K562 (cell line): ENCODE measurements around the gene LNX2. TPM values are rescaled to one million over a fixed set of nuclear protein-coding genes. Genes with fewer than 3 reads are reported as not detected.

ENCODE experiments used
- DNMT1 ChIP-seq: fragments of 450-650 bp; IDR thresholded peaks from 2 replicates; pipeline ENCODE4 v1.6.1; 2016; ENCODE audit warnings: antibody characterized with exemption, mild to moderate bottlenecking
- LARP7 ChIP-seq: fragments of 450-650 bp; IDR thresholded peaks from 2 replicates; pipeline ENCODE4 v1.6.1; 2016
- PTRF ChIP-seq: fragments of 450-650 bp; IDR thresholded peaks from 2 replicates; pipeline ENCODE4 v1.6.1; 2016; ENCODE audit warnings: mild to moderate bottlenecking, missing genetic modification characterization, missing compliant biosample characterization
- THRAP3 ChIP-seq: fragments of 450-650 bp; IDR thresholded peaks from 2 replicates; pipeline ENCODE4 v1.6.1; 2016; ENCODE audit warnings: mild to moderate bottlenecking, inconsistent platforms, borderline replicate concordance
- ZNF24 ChIP-seq: fragments of 450-650 bp; IDR thresholded peaks from 2 replicates; pipeline ENCODE4 v1.6.1; 2016
- ZNF830 ChIP-seq: fragments of 250-450 bp; sonication (Bioruptor Pico); IDR thresholded peaks from 2 replicates; pipeline ENCODE4 v1.5.0; 2021; ENCODE audit warnings: mild to moderate bottlenecking
- polyA plus RNA-seq, 8 experiments: library from polyadenylated mRNA; depleted of rRNA in 4 of 8; stranded (reverse) in 5 of 8; unstranded in 3 of 8; fragments of >200 nt; fragmentation: Nextera tagmentation in 2 of 8; fragmentation: Illumina TruSeq in 1 of 8; extraction: Ambion mirVana in 2 of 8; extraction: Trizol in 1 of 8; gene quantifications; 2 replicates each; pipeline versions ENCODE4 v1.2.1 to v1.2.3, GENCODE V29; 2011 to 2014; ENCODE audit warnings: inconsistent platforms in 1 of 8, missing spikeins in 1 of 8
- total RNA-seq, 7 experiments: library from RNA; depleted of rRNA in 6 of 7; stranded (reverse); fragments of >200 nt in 6 of 7; fragmentation: Illumina TruSeq in 2 of 7; extraction: Trizol in 2 of 7; gene quantifications; 2 replicates each; pipeline versions ENCODE4 v1.2.1 to v1.2.3, GENCODE V29; 2011 to 2021; ENCODE audit warnings: low replicate concordance in 1 of 7
- TF ChIP-seq, protein P1 (sequence below): fragments of 200-600 bp; sonication (generic); IDR thresholded peaks from one replicate; pipeline ENCODE4 v1.6.1; 2012; ENCODE audit warnings: mild to moderate bottlenecking, low read depth, low read length, inconsistent platforms
- TF ChIP-seq, protein P2 (sequence below): fragments of 250-450 bp; sonication (Bioruptor Pico); IDR thresholded peaks from 2 replicates; pipeline ENCODE4 v1.4.0; 2020; ENCODE audit warnings: mild to moderate bottlenecking, moderate library complexity
- TF ChIP-seq, protein P3 (sequence below): fragments of 250-450 bp; sonication (Bioruptor Pico); IDR thresholded peaks from 2 replicates; pipeline ENCODE4 v1.8.0; 2022; ENCODE audit warnings: inconsistent platforms

Gene LNX2
- total and polyA plus RNA-seq, 9 of the 15 experiments (the other 6 are each of a cell fraction or from before 2014, with no cell fraction given): 1.5 to 5.5 (median 4.0) TPM

DNA sequence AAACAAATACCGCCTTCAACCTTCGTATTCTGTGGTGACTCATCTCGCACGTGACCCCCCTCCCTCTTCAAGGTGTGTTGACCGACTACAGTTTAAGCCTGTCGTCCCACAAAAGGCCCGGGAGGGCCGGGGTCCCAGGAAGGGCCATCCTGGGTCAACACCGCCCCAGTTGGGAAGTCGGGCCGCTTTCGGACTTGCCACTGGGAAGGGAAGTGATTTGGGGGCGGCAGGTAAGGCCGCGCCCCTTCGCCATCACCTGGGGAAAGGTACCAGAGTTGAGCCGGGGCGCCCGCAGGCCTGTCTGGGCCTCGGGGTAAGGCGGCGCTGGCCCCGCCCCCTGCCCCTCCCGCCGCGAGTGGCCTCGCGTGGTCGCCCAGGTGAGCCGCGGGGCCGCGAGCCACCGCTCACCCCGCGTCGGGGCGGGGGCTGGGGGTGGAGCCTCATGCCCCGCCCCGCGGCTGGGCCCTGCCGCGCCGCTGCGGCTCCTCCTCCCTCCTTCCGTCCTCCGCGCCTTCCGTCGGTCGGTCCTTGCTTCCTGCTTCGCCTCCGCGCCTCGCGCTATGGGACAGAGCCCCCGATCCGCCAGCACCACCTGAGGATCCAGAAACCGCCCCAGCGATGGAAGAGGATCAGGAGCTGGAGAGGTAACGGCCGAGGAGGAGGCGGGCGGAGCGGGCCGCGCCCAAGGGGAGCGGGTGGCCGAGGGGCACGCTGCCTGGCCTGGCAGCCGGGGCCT lies 1.2 kb upstream of the LNX2 start, which contains the start of gene POLR1D (continued):
- TF ChIP-seq, protein P1, sequence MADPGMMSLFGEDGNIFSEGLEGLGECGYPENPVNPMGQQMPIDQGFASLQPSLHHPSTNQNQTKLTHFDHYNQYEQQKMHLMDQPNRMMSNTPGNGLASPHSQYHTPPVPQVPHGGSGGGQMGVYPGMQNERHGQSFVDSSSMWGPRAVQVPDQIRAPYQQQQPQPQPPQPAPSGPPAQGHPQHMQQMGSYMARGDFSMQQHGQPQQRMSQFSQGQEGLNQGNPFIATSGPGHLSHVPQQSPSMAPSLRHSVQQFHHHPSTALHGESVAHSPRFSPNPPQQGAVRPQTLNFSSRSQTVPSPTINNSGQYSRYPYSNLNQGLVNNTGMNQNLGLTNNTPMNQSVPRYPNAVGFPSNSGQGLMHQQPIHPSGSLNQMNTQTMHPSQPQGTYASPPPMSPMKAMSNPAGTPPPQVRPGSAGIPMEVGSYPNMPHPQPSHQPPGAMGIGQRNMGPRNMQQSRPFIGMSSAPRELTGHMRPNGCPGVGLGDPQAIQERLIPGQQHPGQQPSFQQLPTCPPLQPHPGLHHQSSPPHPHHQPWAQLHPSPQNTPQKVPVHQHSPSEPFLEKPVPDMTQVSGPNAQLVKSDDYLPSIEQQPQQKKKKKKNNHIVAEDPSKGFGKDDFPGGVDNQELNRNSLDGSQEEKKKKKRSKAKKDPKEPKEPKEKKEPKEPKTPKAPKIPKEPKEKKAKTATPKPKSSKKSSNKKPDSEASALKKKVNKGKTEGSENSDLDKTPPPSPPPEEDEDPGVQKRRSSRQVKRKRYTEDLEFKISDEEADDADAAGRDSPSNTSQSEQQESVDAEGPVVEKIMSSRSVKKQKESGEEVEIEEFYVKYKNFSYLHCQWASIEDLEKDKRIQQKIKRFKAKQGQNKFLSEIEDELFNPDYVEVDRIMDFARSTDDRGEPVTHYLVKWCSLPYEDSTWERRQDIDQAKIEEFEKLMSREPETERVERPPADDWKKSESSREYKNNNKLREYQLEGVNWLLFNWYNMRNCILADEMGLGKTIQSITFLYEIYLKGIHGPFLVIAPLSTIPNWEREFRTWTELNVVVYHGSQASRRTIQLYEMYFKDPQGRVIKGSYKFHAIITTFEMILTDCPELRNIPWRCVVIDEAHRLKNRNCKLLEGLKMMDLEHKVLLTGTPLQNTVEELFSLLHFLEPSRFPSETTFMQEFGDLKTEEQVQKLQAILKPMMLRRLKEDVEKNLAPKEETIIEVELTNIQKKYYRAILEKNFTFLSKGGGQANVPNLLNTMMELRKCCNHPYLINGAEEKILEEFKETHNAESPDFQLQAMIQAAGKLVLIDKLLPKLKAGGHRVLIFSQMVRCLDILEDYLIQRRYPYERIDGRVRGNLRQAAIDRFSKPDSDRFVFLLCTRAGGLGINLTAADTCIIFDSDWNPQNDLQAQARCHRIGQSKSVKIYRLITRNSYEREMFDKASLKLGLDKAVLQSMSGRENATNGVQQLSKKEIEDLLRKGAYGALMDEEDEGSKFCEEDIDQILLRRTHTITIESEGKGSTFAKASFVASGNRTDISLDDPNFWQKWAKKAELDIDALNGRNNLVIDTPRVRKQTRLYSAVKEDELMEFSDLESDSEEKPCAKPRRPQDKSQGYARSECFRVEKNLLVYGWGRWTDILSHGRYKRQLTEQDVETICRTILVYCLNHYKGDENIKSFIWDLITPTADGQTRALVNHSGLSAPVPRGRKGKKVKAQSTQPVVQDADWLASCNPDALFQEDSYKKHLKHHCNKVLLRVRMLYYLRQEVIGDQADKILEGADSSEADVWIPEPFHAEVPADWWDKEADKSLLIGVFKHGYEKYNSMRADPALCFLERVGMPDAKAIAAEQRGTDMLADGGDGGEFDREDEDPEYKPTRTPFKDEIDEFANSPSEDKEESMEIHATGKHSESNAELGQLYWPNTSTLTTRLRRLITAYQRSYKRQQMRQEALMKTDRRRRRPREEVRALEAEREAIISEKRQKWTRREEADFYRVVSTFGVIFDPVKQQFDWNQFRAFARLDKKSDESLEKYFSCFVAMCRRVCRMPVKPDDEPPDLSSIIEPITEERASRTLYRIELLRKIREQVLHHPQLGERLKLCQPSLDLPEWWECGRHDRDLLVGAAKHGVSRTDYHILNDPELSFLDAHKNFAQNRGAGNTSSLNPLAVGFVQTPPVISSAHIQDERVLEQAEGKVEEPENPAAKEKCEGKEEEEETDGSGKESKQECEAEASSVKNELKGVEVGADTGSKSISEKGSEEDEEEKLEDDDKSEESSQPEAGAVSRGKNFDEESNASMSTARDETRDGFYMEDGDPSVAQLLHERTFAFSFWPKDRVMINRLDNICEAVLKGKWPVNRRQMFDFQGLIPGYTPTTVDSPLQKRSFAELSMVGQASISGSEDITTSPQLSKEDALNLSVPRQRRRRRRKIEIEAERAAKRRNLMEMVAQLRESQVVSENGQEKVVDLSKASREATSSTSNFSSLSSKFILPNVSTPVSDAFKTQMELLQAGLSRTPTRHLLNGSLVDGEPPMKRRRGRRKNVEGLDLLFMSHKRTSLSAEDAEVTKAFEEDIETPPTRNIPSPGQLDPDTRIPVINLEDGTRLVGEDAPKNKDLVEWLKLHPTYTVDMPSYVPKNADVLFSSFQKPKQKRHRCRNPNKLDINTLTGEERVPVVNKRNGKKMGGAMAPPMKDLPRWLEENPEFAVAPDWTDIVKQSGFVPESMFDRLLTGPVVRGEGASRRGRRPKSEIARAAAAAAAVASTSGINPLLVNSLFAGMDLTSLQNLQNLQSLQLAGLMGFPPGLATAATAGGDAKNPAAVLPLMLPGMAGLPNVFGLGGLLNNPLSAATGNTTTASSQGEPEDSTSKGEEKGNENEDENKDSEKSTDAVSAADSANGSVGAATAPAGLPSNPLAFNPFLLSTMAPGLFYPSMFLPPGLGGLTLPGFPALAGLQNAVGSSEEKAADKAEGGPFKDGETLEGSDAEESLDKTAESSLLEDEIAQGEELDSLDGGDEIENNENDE: no peak
- TF ChIP-seq THRAP3 (no peak), DNMT1 (no peak), LARP7 (no peak), ZNF830 (no peak), ZNF24 (no peak), PTRF (tag) (no peak)
- TF ChIP-seq, protein P2, sequence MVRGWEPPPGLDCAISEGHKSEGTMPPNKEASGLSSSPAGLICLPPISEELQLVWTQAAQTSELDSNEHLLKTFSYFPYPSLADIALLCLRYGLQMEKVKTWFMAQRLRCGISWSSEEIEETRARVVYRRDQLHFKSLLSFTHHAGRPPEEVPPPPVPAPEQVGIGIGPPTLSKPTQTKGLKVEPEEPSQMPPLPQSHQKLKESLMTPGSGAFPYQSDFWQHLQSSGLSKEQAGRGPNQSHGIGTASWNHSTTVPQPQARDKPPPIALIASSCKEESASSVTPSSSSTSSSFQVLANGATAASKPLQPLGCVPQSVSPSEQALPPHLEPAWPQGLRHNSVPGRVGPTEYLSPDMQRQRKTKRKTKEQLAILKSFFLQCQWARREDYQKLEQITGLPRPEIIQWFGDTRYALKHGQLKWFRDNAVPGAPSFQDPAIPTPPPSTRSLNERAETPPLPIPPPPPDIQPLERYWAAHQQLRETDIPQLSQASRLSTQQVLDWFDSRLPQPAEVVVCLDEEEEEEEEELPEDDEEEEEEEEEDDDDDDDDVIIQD (CRISPR knock-in tag): no peak
- TF ChIP-seq, protein P3, sequence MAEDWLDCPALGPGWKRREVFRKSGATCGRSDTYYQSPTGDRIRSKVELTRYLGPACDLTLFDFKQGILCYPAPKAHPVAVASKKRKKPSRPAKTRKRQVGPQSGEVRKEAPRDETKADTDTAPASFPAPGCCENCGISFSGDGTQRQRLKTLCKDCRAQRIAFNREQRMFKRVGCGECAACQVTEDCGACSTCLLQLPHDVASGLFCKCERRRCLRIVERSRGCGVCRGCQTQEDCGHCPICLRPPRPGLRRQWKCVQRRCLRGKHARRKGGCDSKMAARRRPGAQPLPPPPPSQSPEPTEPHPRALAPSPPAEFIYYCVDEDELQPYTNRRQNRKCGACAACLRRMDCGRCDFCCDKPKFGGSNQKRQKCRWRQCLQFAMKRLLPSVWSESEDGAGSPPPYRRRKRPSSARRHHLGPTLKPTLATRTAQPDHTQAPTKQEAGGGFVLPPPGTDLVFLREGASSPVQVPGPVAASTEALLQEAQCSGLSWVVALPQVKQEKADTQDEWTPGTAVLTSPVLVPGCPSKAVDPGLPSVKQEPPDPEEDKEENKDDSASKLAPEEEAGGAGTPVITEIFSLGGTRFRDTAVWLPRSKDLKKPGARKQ (CRISPR knock-in tag): no peak
